ES-I3 (cell line): ENCODE measurements around the gene CLTC.

Source experiments
- H3K36me3 ChIP-seq: 2 replicates; pipeline ENCODE4 v1.6.1; 2013; ENCODE audit warnings: mild to moderate bottlenecking, low read length, control low read depth, moderate library complexity; ENCODE audit not compliant: insufficient read depth
- H3K4me1 ChIP-seq: 2 replicates; pipeline ENCODE4 v1.6.1; 2013; ENCODE audit warnings: mild to moderate bottlenecking, control low read depth, low read length; ENCODE audit not compliant: insufficient read depth
- H3K9ac ChIP-seq: 2 replicates; pipeline ENCODE4 v1.6.1; 2013; ENCODE audit warnings: low read depth, mild to moderate bottlenecking, low read length, moderate library complexity
- H3K9me3 ChIP-seq: 2 replicates; pipeline ENCODE4 v1.6.1; 2013; ENCODE audit warnings: mild to moderate bottlenecking, low read length, moderate library complexity; ENCODE audit not compliant: control insufficient read depth, insufficient read depth

CLTC gene

GRCh38 chr17:59743842-59744241 lies 124.1 kb downstream of the CLTC start:
- no peak overlapping the region for H3K9ac ChIP-seq
- no peaks in the 10 kb centered on the region; the same call in 1 of the 2 replicates for H3K4me1 ChIP-seq
- peaks cover 8% of the 10 kb centered on the region for H3K36me3 ChIP-seq
- H3K9me3 ChIP-seq: peaks cover 5% of the 10 kb centered on the region; the same call in 1 of the 2 replicates

GRCh38 chr17:59745040-59745439 lies 125.3 kb downstream of the CLTC start:
- peaks cover 5% of the 10 kb centered on the region; the same call in 1 of the 2 replicates for H3K9me3 ChIP-seq
- H3K9ac ChIP-seq: no peak overlapping the region
- H3K36me3 ChIP-seq: peaks cover 8% of the 10 kb centered on the region
- H3K4me1 ChIP-seq: no peaks in the 10 kb centered on the region; the same call in 1 of the 2 replicates
